Measurements from ENCODE around the gene RSPH1.

GRCh38 chr21:42539931-42540343 is 43.9 kb upstream of the RSPH1 start:
- TF ChIP-seq EZH2 (IDR thresholded peaks at IDR 0.05; ENCODE audit: low read length, unreplicated experiment) = no peak
- TF ChIP-seq CTCF (conservative IDR thresholded peaks at IDR 0.05; ENCODE audit: low read depth, low read length) = peak; percentile 33
